OCI-LY3 (cell line): Measurements from ENCODE around the gene SLC27A2.

Experiments used
- EZH2phosphoT487 ChIP-seq: fragments of 200-600 bp; shearing (Covaris generic); IDR thresholded peaks from 2 replicates; pipeline ENCODE4 v1.6.1; 2018; ENCODE audit warnings: antibody characterized with exemption, mixed run types, low read depth
- TF ChIP-seq, protein P1 (sequence below): fragments of 200-600, 300-600 bp; sonication (generic); IDR thresholded peaks from 2 replicates; pipeline ENCODE4 v1.5.1; 2014; ENCODE audit warnings: antibody characterized with exemption, low read length, low read depth

DNA sequence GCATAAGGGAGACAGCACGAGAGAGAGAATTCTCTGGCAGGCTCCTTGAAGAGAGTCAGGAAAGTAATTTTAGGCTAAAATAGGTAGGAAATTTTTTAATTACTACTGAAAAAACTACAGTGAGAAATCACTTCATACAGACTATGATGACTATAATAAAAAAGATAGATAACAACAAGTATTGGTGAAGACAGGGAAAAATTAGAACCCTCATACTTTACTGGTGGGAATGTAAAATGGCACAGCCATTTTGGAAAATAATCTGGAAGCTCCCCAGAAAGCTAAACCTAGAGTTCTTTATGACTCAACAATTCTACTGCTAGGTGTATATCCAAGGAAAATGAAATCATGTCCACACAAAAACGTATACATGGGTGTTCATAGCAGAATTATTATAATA, 85.6 kb downstream of the SLC27A2 start:
- TF ChIP-seq, protein P1, sequence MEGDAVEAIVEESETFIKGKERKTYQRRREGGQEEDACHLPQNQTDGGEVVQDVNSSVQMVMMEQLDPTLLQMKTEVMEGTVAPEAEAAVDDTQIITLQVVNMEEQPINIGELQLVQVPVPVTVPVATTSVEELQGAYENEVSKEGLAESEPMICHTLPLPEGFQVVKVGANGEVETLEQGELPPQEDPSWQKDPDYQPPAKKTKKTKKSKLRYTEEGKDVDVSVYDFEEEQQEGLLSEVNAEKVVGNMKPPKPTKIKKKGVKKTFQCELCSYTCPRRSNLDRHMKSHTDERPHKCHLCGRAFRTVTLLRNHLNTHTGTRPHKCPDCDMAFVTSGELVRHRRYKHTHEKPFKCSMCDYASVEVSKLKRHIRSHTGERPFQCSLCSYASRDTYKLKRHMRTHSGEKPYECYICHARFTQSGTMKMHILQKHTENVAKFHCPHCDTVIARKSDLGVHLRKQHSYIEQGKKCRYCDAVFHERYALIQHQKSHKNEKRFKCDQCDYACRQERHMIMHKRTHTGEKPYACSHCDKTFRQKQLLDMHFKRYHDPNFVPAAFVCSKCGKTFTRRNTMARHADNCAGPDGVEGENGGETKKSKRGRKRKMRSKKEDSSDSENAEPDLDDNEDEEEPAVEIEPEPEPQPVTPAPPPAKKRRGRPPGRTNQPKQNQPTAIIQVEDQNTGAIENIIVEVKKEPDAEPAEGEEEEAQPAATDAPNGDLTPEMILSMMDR: no peak
- no peak for TF ChIP-seq EZH2phosphoT487
